WI38 (cell line): ENCODE results near the gene NEAT1.

ENCODE experiments used
- H3K4me3 ChIP-seq: 2 replicates; pipeline ENCODE4 v1.5.1; 2011; ENCODE audit warnings: low read depth, mild to moderate bottlenecking, control low read depth, low read length
- CTCF ChIP-seq: IDR thresholded peaks from 2 replicates; pipeline ENCODE4 v1.5.1; 2012; ENCODE audit warnings: low read depth, mild to moderate bottlenecking, control low read depth, low read length

NEAT1 gene

GRCh38 chr11:65401803-65402248 is 20.8 kb upstream of the NEAT1 start:
- no peak for TF ChIP-seq CTCF
- no peak overlapping the region for H3K4me3 ChIP-seq

- H3K4me3 ChIP-seq, result no peak overlapping the region
- no peak for TF ChIP-seq CTCF
These were observed 19.8 kb upstream of the NEAT1 start for GRCh38 chr11:65402790-65403189.

DNA sequence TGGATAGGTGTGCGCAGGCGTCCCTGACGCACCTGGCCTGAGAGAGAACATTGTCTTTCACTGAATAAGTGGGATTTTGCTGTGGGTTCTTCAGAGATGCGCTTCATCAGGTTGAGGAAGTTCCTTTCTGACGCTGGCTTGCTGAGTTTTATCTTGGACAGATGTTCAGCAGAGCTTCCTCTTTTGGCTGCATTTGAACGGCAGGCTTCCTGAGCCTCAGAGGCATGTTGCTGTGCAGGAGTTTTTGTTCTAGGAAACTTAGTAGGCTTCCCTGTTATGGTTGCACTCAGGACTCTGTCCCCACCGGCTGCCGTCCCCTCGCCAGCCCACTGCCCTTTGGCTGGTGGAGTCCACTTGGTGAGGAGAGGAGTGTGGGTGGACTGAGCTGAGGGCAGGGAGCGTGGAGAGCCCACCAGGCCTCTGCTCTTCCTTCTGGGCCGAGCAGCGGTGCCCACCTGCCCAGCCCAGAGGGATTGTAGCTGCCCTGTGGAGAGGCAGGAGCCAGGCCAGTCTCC is 18.9 kb upstream of the NEAT1 start:
- no peak for TF ChIP-seq CTCF
- no peak overlapping the region for H3K4me3 ChIP-seq

DNA sequence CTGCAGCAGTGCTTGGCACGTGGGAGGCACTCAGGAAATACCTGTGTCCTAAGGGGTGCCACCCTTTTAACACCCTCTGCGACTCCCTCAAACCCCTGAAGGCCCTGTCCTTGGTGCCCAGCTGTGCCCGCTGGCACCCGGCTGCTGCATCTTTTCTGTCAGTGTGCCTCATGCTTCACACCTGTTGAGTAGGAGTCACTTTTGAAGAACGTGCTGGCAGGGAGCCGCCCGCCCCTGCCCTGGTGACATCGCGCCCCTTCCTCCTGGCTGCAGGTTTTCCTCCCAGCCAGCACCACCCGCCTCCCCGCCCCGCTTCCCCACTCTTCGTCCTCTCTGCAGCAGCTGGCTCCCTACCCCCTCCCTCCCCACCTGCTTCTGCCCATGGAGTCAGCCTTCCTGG is 18.4 kb upstream of the NEAT1 start:
- no peak overlapping the region for H3K4me3 ChIP-seq
- TF ChIP-seq CTCF, result no peak

DNA sequence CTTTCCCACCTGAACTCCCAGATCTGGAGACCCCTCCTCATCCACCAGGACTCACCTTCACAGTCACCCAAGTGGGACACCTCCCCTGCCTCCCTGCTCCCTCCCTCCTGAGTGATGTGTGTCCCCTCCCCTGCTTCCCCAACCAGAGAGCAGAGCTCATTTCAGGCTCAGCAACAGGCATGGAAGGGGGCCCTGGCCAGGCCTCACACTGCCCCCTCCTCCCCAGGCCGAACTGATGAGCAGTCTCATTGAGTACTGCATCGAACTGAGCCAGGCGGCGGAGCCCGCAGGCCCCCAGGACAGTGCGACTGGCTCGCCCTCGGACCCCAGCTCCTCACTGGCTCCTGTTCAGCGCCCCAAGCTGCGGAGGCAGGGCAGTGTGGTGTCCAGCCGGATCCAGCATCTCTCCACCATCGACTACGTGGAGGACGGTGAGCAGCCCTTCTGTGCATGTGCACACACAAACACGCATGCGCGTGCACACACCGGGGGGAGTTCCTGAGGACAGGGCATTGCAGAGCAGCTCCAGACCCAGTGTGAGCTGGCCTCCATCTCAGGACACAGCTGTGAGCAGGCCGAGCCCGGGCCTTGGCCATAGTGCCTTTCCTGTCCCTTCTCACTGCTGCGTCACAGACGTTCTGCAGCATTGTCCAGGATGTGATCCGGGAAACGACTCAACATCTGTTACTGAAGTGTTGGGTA is 17.8 kb upstream of the NEAT1 start:
- no peak for TF ChIP-seq CTCF
- no peak overlapping the region for H3K4me3 ChIP-seq

DNA sequence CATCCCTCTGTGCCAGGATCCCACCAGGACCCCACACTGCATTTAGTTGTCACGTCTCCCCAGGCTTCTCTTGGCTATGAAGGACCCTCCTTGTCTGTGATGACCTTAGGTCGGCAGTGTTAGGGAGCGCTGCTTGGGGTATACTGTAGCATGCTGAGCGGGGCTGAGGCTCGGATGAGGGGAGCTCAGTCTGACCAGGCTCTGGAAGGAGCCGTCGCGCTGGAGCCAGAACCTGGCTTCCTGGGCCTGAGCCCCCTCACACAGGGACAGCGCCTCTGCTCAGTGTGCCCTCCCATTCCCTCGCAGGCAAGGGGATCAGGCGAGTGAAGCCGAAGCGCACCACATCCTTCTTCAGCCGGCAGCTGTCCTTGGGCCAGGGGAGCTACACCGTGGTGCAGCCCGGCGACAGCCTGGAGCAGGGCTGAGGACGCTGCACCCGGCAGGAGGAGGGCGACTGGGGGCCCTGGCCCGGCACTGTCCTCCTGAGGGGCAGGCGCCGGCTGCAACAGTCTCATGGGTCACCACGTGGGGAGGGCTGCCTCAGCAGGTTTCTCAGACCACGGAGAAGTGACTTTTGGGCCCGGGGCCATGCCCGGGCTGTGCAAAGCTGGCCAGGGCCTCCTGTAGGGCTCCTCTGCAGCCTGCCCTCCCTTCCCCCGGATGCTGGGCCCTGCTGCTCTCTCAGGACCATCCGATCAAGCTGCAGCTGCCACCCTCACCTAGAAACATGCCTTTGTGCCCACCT is 11.5 kb upstream of the NEAT1 start:
- no peak overlapping the region for H3K4me3 ChIP-seq
- no peak for TF ChIP-seq CTCF

GRCh38 chr11:65411681-65412070 is 10.9 kb upstream of the NEAT1 start:
- H3K4me3 ChIP-seq, result no peak overlapping the region
- no peak for TF ChIP-seq CTCF
